Head of caudate nucleus (tissue), 42 donors: ENCODE measurements around the gene SLC44A1.

Experiments
- DNase-seq, 42 donors: peaks; one replicate each; pipeline versions ENCODE4 v3.0.0 to v3.0.0-alpha.2; 2020 to 2021; ENCODE audit warnings: mixed read lengths in 7 of 42
- intact Hi-C: fragments of 100-400 bp; cut with DNase I; formaldehyde crosslinking; loops from one replicate; pipeline ENCODE4 v1.15.0; 2022

SLC44A1 gene

DNA sequence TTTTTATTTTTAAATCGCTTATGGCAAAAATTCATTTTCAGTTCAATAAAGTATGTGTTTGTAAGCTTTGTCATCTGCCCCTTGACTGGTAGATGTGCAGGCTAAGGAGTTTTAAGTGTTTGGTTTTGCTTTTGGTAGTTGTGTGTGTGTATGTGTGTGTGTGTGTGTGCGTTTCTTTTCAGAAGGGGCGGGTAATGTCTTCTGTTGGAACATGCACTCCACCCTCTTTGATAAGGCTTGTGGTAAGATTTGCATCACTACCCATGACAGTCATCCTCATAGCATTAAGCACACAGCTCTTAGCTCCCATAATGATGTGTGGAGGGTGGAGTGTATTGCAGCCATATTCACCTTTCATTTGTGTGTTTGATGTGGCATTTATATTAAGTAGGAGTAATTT lies 111.3 kb downstream of the SLC44A1 start:
- intact Hi-C loops: no loop called here

DNA sequence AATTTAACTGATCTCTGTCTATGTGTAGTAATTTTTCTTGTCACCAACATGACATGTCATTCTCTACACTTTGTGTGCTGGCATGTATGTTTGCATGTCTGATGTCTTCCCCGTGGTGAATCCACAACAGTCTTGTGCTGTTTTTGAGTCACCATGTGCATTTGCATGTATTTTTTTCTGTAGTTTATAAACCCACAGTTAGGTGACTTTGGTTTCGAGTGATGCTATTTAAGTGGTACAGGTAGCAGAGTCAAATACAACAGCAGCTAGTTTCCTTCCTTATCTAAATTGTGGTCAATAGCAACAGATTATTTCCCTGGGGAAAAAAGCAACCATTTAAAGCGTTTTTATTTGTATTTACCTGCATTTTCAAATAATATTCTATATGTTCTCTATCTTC lies 113.5 kb downstream of the SLC44A1 start:
- intact Hi-C loops: no loop called here
- no peak for DNase-seq

More for the DNA sequence above, 111.3 kb downstream of the SLC44A1 start:
- DNase-seq: no peak

DNA sequence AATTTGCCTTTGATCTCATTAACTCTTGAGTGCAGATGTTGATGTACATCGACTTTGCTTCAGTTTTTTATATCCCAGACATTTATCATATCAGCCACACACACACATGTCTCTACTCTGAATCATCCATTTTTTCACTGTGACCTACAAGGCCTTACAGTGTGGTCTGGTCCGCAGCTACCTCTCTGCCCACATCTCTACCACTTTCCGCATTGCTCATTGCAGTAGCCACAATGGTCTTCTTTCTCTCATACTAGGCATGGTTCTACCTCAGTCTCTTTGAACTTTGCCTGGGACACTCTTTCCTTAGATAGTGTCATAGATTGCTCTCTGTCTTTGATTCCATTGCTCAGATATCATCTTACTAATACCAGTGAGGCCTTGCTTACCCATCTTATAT lies 115.4 kb downstream of the SLC44A1 start:
- intact Hi-C loops: no loop called here
- no peak for DNase-seq

DNA sequence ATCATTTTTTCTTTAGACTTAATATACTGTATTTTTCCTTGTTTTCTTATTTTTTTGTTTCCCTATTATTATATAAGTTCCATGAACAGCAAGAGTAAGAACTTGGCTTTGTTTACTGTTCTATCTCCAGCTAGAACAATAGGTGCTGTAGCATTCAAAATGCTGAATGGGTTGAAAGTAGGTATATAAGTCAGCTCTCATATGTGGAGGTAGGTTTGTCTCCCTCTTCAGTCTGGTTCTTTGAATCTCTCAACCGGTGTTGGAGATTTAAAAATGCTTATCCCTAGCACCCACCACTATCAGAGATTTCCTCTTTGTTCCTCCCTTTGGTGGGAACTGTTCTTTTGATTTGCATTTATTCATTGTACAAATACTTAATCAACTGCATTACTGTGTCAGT lies 115.9 kb downstream of the SLC44A1 start:
- DNase-seq: no peak
- intact Hi-C loops: no loop called here

DNA sequence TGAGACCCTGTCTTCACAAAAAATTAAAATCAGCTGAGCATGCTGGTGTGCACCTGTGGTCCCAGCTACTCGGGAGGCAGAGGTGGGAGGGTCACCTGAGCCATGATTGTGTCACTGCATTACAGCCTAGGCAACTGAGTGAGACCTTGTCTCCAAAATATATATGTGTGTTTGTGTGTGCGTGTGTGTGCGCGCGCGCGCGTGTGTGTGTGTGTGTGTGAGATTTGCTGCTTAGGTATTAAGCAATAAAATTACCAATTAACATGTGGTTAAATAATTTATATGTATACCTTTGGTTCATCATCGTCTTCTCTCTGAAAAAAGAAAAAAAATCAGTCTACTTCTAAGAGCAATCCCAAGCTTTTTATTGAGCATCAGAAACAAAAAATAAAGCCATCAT lies 117.4 kb downstream of the SLC44A1 start:
- intact Hi-C loops: no loop called here
- DNase-seq: no peak

DNA sequence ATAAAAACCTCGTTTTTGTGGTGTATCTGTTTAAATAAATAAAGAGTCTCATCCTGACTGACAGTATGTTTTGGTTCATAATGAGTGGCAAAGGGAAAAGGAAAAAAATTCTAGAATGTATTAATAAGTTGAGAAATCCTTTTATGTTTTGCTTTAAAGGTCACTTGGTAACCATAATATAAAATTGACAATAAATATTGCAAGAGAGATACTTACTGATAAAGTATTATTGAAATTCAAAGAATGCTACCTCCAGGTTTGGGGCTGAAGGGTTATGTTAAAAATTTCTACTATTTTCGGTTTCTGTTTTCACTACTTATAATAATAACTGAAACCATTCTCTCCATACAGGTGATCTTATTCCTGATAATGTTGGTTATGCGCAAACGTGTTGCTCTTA lies 118.0 kb downstream of the SLC44A1 start:
- intact Hi-C loops: no loop called here
- DNase-seq: no peak

DNA sequence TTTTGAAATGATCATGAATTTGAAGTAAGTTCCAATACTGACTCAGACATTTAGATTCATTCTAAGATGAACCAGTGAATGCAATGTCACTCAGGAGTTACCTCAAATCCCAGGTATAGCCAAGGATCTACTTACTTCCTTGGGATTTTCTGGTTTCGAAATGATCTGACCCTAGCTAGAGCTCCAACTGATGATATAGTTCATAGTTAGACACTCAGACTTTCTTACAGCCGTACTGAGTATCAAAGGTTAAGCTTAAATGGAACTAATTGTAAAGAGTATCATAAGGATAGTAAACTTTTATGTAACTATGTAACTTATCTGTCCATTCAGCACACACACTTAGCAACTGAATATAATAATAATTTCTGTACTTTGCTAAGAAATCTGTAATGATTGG lies 119.4 kb downstream of the SLC44A1 start:
- intact Hi-C loops: no loop called here
- DNase-seq: no peak

DNA sequence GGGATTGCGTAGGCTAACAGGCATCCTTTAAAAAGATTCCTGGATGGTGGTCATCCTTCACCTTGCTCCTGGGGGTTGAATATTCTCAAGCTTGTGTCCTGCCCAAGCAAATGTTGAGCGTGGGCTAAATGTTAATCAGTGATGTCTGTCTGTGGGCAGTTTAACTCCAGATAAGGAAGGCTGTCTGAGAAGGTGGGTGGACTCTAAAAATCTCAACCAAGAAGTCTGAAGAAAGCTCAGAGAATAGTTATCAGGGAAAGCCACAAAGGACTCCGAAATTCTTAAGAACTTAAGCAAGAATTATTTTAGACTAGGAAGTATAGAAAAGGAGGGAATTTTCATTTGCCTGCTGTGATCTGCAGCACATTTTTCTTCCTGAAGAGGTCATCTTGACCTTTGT lies 125.5 kb downstream of the SLC44A1 start:
- DNase-seq: no peak
- intact Hi-C loops: no loop called here

DNA sequence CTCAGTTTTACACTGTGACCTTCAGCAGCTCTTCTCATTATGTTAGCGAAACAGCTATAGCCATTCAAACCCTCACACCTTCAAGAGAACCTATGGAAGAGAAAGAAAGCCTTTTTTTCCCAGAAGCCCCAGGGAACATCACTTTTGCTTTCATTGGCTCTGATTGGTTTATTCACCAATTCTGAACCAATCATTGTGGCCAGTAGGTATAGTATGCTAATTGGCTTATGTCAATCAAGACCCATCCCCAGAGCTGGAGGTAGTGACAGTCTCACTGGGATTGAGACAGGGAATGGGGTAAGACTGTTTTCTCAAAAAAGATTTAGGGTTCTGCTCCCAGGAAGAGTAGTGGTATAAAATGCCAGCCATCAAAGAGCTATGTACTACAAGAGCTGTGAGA lies 129.3 kb downstream of the SLC44A1 start:
- intact Hi-C loops: no loop called here
- no peak for DNase-seq

DNA sequence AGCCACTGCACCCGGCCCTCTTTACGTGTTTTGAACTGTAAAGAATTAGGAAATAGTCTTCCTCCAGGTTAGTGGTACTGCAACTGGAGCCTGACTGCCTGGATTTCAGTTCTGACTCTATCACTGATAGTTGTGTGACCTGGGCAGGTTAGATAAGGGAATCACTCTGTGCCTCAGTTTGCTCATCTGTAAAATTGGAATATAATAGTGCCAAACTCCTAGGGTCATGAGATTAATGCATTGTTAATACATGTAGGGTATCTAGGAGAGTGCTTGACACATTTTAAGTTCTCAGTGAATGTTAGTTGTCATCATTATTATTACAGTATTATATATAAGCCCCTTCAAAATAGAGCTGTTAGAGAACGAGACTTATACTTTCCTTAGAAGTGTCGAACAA lies 130.9 kb downstream of the SLC44A1 start:
- intact Hi-C loops: no loop called here
- no peak for DNase-seq

DNA sequence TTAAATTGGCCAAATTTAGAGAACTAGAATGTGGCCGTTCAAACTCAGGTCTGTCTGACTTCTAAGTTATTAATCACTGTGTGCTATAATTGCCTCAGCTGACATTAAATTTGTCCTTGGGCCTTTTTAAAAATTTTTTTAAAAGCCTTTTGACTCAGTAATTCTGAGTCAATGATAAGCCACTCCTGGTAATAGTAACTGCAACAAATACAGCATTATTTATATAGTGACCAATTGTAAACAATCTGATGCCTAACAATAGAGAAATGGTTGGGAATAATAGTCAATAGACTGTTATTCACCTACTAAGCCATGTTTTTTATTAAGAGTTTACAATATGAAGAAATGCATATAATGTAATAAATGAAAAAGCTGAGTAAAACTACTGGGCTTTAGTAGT lies 132.4 kb downstream of the SLC44A1 start:
- no peak for DNase-seq

DNA sequence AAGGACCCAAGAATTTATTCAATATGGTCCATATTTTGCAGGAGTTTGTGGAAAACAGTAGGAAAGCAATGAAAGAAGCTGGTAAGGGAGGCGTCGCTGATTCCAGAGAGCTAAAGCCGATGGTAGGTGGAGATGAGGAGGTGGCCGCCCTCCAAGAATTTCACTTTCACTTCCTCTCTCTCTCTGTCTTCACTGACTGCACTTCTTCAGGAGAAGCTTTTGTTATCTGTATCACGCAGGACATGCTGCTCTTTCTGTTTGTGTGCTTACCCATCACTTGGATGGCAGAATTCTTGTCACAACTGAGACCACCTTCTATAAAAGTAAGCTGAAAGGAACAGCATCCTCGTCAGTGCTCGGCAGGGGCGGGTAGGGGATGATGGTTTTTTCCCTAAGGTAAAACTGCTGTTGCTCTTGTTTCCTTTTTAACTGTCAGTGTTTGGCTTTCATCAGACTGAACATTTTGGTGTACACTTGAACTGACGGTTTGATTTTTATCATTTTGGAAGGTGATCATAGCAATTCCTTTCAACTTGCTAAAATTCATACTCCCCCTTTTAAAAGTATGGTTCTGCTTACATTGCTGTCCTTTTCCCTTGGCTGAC lies 141.0 kb downstream of the SLC44A1 start:
- intact Hi-C loops: no loop called here
- peak in 32 of 42 donors; percentile 14 to 80 (median 48) for DNase-seq

More for the DNA sequence above, 132.4 kb downstream of the SLC44A1 start:
- intact Hi-C loops: no loop called here

DNA sequence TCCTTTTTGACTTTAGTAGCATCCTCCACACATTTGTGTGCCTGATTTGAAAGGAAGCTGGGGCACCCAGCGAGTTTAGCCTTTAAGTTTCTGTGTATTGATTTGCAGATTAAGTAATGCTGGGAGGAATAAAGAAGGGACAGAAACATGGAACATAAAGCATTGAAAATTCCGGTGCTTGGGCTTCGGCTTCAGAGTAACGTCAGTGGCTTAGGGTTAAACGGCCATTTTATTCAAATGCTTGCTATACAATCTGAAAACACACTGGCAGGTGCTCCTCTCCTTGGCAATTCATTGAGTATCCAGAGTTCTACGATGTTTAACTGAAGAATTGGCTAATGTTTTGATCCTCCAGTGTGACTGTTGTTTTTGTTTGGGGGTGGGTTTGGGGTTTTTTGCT lies 145.3 kb downstream of the SLC44A1 start:
- no peak for DNase-seq
- intact Hi-C loops: no loop called here

DNA sequence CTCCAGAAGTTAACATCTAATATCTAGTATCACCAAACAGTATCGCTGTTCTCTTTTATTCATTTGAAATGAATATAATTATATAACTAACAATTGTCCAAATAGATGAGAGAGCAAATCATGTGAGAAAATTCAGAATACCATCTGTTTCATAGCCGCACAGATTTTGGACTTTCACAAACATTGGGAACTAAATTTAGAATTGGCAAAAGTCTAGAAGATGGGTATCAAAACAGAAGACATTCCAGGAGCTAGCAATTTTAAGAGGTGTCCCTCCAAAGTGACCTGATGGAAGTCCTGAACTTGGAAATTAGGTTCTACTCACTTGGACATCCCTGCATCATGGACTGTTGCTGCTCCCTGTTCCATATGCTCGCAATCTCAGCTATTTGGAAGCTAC lies 146.4 kb downstream of the SLC44A1 start:
- no peak for DNase-seq
- intact Hi-C loops: no loop called here

DNA sequence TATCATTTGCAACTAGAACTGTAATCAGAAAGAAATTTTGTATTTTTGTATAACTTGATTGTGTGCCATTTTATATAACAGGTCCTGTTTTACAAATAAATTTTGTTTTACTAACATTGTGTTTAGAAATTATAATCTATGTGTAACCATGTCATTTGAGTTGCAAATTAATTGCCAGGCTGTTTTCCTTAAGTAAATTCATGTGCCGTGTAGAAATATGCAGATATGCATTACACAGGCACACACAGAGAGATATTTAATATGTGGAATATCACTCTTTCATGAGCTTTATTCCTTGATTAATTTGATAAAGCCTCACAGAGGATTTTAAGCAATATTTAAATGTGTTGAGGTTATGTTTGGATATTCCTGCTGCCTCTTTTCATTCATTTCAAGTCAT lies 146.8 kb downstream of the SLC44A1 start:
- DNase-seq: no peak
- intact Hi-C loops: no loop called here

DNA sequence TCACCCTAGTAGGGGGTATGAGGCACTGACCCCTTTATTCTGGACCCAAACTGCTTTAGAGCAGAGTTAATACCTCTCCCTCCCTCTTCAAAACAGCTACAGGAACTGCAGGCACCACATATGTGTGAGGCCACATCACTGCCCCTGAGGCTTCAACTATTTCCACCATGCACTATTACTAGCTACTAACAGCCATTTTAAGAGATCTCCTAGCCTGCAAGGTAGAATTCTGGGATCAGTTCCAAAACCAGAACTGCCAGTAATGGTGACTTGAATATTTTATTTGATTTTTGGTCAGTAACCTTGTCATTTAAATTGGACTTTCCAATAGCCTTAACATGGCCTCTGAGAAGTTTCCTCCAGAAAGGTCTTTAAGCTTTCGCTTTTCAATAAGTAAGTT lies 148.1 kb downstream of the SLC44A1 start:
- no peak for DNase-seq
- intact Hi-C loops: no loop called here

DNA sequence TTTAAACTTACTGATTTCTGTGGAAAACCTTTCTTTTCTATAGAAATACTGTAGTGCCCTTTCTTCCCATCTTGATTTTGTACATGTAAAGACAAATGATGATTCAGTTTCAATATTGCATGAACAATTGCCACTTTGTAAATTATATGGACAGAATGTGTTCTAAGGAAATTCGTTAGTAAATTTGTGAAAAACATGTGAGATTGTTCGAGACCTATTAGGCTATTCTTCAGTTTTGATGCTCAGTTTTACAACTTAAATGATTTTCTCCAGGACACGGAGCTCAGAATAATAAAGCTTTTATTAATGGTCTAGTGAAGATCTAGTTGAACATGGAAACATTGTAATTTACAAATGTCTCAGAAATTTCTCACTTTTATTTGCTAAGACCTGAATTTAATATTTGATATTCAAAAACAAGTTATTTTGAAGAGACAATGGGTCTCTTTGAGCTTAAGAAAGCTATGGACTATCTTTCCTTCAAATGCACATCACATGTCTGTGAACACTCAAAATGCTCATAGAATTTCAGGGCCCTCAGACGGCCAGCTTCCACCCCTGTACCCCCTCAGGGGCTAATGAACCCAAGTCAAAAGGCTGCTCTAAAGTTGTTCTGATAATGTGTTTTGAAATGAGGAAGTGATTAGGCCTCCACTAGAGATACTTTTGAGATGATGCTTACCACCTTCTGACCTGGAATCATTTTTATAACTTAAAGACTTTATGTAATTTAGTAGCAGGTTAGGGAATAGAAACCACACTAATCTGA lies 149.3 kb downstream of the SLC44A1 start:
- no peak for DNase-seq
- intact Hi-C loops: no loop called here

DNA sequence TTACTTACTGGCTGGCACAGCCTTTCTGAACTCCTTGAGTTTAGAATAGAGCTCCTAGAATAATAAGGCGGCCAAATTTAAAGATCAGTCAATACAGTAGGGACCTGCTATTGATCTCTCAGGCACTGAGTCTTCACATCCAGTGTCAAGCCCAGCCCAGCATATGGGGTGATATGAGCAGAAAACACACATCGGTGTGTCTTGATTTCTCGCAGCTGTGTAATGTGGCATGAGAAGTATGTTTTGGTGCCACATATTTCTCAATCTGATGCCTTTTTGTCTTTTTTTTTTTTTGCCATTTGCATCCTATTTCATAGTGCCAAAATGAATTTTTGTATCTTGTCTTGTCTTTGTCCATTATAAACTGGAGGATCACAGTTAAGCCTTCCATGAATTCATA lies 152.0 kb downstream of the SLC44A1 start:
- no peak for DNase-seq
- intact Hi-C loops: no loop called here

DNA sequence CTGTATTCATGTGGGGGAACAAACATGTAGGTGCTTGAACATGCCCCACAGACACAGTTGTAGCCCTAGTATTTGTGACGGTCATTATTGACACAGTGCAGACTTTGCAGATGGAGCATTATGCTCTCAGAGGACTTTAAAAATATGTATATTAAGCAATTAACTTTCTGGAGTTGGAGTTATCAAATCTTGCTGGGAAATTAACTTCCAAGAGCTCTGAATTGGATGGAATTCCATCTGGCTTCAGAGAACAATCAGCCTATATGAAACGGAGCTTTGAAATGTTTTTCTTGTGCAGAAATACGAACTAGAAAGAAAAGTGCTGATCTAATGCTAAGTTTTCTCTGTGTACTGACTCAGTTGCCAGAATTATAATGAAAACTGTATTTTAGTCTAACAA lies 152.4 kb downstream of the SLC44A1 start:
- no peak for DNase-seq
- intact Hi-C loops: no loop called here

DNA sequence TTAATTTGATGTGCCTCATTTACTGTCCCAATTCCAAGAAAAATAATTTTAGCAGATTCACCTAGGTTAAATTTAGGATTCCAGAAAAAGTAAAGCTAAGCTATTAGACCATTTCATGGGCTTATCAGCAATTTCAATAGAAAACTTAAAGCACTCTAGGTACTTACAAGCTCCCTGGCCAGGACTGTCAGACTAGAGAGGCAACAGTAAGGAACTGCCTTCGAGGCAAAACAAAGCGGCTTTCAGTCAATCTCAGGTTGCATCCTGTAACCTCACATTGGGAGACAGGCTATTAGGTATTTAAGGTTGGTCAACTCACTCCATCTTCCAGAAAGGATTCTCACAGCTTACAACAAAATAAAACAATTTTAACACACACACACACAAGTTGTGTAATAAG lies 154.7 kb downstream of the SLC44A1 start:
- intact Hi-C loops: no loop called here
- DNase-seq: no peak

DNA sequence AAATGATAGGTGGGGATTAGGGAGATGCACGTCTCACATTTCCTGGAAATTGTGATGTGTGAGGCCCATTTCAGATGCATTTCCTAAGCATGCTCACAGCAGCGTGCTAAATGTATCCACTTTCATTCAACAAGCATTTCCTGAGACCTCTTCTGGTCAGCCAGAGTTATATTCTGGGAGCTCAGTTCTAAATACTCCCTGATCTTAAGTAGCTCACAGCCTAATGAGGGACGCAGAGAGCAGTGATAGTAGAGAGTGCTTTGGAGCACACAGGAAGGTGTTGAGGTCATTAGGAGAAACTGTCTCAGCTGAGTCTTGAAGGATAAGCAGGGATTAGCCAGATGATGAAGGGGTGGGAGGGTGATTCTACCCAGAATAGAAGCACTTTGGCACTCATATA lies 157.2 kb downstream of the SLC44A1 start:
- intact Hi-C loops: no loop called here
- no peak for DNase-seq
